ENCODE data around the gene CHADL.

Gene CHADL

DNA sequence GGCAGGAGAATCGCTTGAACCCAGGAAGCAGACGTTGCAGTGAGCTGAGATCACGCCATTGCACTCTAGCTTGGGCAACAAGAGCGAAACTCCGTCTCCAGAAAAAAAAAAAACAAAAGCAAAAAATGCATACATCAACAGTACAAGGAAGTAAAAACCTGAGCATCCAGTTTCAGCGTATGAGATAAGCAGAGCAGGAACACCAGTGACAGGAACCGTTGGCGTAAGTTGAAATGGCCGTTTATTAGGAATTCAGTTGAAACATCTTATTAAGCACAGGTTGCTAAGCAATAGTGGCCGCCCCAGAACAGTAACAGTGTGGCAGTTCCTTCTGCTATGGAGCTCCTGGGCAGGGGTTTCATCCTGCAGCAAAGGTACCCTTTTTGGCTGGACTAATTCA lies 39.6 kb downstream of the CHADL start:
- TF ChIP-seq, protein P1, sequence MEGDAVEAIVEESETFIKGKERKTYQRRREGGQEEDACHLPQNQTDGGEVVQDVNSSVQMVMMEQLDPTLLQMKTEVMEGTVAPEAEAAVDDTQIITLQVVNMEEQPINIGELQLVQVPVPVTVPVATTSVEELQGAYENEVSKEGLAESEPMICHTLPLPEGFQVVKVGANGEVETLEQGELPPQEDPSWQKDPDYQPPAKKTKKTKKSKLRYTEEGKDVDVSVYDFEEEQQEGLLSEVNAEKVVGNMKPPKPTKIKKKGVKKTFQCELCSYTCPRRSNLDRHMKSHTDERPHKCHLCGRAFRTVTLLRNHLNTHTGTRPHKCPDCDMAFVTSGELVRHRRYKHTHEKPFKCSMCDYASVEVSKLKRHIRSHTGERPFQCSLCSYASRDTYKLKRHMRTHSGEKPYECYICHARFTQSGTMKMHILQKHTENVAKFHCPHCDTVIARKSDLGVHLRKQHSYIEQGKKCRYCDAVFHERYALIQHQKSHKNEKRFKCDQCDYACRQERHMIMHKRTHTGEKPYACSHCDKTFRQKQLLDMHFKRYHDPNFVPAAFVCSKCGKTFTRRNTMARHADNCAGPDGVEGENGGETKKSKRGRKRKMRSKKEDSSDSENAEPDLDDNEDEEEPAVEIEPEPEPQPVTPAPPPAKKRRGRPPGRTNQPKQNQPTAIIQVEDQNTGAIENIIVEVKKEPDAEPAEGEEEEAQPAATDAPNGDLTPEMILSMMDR (IDR thresholded peaks at IDR 0.05; ENCODE audit: extremely low read depth, missing control alignments): no peak
- DNase-seq (ENCODE audit: low spot score): no peak

DNA sequence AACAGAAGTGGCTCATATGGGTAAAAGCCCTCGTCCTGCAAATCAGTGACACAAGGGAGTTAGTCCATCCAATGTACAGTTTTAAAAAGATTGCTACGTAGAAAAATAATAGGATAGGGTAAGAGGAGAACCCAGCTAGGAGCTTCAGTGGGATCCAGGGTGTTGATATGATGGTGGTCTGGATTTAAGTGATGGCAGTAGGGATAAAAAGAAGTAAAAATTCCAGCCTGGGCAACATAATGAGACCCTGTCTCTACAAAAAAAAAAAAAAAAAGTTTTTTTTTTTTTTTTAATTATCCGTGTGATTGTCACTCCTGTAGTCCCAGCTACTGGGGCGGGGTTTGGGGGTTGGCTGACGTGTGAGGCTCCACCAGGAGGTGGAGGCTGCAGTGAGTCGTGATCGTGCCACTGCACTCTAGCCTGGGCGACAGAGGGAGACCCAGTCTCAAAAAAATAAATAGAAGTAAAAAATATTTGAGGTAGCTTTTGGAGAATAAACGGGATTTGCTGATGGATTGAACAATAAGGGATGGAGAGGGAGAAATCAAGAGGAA lies 42.6 kb downstream of the CHADL start:
- no peak for DNase-seq (ENCODE audit: low spot score)
- TF ChIP-seq, protein P1 (IDR thresholded peaks at IDR 0.05; ENCODE audit: extremely low read depth, missing control alignments): no peak

DNA sequence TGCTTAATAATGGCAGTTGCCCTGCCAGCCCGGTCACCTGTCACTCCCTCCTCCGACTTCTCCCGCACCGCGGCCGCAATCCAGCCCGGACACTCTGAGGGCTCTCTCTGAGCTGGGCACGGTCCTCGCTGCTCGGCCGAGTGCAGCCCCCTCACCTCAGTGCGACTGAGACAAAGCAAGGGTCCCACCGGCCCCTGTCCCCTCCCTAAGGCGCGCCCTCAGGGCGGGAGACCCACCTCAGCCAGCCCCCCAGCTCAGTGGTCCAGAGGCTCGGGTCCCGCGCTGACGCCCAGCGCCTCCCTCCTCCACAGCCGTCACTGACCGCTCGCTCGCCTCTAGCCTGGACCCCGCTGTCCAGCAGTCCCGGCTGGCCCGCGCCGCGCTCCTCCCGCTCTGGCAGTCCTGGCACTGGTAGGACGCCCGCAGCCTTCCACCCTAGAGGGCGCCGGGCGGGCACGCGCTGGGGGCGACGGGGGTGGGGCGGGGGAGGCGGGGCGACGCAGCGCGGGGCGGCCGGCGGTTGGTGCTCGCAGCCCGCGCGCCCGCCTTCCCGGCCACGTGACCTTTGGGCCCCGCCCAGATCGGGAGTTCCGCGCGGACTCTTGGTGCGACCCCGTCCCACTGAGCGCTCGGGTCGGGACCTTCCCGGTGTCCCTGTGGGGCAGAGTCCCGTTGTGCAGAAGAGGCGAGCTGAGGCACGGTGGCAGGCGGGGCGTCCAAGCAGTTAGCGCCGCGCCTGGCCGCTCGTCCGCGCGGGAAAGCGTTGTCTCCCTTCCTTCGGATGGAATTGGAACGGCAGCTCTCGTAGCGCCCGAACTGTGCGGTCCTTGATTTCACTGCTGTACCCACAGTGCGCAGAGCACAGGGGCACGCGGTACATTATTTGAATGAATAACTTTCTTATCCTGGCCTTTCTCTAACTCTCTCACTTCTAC lies 43.4 kb downstream of the CHADL start:
- TF ChIP-seq, protein P1 (IDR thresholded peaks at IDR 0.05; ENCODE audit: extremely low read depth, missing control alignments): no peak

DNA sequence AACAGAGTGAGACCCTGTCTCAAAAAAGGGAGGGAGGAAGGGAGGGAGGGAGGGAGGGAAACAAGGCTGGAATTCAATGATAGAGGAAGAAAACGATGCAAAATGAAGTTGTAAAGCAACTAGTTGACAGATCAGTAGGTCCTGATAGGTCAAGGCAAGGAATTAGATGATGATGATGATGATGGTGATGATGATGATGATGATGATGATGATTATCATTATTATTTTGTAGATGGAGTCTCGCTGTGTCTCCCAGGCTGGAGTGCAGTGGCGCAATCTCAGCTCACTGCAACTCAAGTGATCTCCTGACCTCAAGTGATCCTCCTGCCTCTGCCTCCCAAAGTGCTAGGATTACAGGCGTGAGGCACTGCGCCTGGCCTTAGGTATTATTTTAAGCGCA lies 46.9 kb downstream of the CHADL start:
- DNase-seq (ENCODE audit: low spot score): no peak
- TF ChIP-seq, protein P1 (IDR thresholded peaks at IDR 0.05; ENCODE audit: extremely low read depth, missing control alignments): no peak

More for the DNA sequence above, 43.4 kb downstream of the CHADL start:
- peak; percentile 93 for DNase-seq (ENCODE audit: low spot score)

DNA sequence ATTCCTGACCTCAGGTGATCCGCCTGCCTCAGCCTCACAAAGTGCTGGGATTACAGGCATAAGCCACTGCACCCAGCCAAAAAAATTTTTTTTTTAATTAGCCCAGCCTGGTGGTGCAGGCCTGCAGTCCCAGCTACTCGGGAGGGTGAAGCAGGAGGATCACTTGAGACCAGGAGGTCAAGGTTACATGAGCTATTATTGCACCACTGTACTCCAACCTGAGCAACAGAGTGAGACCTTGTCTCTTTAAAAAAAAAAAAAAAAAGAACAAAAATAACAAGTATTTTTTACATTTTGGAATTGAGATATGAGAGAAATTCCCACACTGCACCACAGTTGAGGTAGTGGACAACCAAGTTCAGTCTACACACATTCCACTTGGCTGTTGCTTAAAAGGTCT lies 49.3 kb downstream of the CHADL start:
- TF ChIP-seq, protein P1 (IDR thresholded peaks at IDR 0.05; ENCODE audit: extremely low read depth, missing control alignments): no peak
- DNase-seq (ENCODE audit: low spot score): no peak

DNA sequence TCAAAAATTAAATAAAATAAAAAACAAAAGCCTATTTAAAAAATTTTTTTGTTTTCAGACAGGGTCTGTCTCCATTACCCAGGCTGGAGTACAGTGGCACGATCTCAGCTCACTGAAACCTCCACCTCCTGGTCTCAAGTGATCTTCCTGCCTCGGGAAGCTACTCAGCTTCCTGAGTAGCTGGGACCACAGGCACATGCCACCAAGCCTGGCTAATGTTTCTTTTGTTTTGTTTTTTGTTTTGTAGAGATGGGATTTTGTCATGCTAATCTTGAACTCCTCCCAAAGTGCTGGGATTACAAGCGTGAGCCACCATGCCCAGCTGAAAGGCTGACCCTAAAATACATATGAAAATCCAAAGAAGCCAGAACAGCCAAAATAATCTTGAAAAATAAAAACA lies 56.1 kb downstream of the CHADL start:
- TF ChIP-seq, protein P1 (IDR thresholded peaks at IDR 0.05; ENCODE audit: extremely low read depth, missing control alignments): no peak

More for the DNA sequence above, 56.1 kb downstream of the CHADL start:
- no peak for DNase-seq (ENCODE audit: low spot score)

Measured in GM20000 (cell line).